Fibroblast of peridontal ligament (primary cell): ENCODE results near the gene CD44.

Experiments used
- DNase-seq: peaks from one replicate; pipeline ENCODE4 v3.0.0-alpha.2; 2010; ENCODE audit errors: extremely low read depth

The CD44 gene

DNA sequence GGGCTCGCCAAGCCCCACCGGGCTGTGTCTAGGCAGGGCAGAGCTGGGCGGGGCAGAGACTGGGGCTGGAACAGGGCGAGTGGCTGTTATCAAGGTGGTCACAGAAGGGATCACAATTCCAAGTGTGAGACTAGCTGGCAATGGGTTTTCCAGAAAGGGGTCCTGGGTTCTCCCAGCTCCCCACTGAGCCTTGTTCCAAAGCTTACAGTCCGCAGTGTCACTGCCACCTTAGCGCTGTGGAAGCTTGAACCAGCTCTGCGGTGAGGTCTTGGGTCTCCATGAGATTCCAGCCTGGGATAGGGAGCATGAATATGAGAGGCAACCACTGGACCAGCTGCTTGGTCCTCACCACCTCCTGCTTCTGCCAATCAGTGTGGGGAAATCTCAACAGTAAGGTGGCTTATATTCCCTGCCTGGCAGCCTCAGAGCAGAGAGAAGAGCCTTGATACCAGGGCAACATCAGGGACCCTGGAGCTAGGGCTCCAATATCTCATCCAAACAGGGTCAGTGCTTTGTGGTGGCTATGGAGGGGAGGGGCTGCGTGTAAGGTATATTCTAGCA, 831 bp downstream of the CD44 start:
- peak; percentile 48 for DNase-seq

DNA sequence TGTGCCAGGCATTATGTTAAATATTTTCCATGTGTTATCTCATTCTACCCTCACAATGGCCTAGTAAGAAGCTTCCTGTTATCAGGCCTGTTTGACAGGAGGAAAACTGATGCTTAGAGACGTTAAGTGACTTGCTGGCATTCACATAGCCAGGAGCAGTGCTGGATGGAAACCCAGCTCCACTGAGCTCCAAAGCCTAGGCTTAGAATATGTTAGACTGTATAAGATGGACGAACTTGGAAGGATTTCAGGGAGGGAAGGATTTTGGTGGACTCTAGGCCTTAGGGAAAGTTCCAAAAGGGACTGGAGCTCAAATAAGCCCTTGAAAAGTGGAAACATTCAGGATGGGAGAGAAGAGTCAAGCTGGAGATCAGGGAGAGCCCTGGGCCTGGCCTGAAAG, 2.1 kb downstream of the CD44 start:
- DNase-seq: peak; percentile 35

DNA sequence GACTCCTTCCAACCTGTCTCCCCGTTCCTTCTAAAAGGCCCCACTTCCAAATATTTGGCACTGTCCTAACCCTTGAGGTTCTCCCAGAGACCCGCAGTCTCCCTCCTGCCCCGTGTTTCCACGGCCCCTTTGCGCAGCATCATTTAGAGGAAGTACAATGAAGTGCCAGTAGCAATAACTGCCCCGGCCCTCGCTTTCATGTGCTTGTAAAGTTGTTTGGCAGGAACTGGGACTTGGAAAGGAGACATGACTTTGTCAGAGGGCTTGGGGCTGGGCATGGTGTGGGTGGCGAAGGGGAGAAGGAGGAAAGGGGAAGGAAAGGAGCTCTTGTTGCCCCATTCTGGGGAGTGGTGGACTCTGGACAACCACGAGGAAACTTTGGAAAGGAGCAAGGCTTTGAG, 2.6 kb downstream of the CD44 start:
- no peak for DNase-seq

DNA sequence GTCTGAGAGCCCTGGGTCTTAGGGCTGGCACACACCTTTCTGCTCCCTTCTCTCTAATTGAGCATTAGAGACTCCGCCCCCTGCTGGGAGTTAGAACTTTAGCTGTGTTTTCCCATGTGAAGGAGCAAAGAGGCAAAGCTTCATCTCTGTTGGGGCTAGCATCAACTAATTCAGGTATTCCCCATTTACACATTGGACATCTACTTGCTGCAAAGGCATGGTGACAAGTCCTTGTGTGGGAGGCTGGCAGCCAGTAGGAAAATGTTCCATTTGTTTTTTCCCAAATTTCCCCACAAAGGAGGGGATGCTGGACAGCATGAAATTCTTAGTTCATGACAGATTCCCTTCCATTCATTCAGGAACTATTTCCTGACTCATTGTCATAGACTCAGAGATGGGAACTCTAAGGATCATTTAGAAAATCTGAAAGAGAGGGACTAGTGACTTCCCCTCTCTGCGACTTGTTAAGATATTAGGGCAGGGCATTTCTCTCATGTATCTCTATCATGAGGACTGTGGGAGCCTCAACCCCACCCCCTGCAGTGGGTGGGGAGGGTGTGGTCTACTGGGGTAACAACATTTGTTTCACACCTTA, 3.6 kb downstream of the CD44 start:
- peak; percentile 64 for DNase-seq

DNA sequence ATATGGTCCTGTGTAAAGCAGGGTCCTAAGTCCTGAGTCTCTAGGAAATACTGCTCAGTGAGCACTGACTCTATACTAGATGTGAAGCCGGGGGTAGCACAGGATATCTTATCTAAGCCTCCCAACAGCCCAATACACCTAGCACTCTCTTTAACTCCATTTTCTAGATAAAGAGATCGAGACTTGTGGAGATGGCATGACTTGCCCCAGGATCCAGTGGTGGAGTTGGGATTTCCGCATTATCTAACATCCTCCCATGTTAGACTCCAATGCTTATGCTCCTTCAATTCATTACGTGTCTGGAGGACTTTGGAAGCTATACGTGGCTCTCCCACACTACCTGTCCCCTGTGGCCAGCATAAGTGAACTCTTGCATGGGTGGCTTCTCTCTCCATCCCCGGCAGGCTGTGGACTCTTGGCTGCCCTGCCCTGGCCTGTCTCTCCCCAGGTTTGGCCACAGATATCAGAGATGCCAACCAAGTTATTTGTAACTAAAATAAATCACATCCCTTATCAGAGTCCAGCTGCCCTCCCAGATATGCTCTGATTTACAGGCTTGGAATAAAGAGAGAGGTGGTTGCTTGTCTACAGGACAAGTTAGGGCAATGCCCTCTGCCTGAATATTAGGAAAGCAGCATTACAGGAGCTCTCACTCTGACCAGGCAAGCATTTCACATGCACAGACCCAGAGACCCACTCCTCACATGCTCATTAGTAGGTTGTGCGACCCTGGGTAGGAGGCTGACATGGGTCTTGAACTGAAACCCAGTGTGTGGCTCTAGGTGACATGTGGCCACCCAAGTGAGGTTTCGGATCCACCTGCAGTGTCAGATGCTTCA, 4.5 kb downstream of the CD44 start:
- DNase-seq: no peak

DNA sequence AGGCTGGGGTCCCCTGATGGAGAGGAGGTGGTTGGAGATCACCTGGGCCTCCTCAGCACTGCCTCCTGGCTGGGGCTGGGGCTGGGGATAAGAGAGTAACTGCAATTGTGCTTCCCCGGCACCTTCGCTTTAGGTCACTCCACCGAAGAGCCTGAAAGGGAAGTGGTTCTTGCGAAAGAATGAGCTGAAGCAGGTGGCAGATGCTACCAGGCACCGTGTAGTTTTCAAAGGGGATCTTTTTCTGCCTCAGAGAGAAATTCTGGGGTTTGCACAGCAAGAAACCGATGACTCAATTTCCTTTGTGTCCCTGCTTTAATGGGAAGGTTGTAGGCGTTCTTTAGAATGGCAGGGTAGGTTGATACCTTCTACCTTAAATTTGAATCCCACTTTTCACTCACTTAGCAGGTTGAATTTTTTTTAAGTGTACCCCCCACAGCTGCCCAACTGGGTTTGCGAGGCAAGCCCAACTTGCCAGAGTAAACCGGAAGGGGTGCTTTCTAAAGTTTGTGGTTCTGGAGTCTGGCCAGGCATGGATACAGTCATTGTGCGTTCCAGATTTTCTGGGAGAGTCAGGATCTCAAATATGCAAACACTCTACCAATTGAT, 5.3 kb downstream of the CD44 start:
- peak; percentile 92 for DNase-seq

DNA sequence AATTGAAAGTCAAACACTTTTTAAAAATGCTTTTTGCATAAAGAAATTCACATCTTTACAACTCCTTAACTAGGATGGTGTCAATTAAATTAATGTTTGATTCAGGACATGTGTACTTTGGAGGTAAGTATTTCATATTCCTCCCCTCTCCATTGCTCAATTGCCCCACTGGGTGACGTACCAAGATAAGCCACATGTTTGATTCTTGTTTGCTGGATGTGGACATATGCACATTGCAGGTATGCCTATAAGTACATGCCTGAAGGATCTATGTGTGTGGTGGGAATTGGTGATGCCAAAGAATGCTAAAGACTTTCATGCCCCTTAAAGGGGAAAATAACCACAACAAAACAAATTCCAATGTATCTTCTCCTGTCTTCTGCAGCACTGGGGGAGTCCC, 5.8 kb downstream of the CD44 start:
- peak; percentile 71 for DNase-seq

DNA sequence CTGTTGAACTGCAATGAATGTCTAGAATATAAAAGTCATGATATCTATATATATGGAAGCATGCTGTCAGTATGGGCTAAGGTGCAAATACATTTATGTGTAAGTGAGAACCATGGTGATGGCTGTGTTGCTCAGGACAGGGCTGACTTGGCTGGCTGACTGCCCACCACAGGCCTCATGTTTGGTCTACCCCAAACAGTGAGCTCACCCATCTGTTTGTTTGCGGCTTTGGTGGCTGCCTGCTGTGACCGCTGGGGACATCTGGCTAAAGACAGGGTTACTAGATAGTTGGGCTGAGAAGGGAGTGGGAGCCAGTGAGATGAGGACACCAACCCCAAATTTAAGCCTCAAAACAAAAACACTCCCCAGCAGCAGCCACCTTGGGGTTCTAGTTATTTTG, 6.3 kb downstream of the CD44 start:
- DNase-seq: peak; percentile 48

DNA sequence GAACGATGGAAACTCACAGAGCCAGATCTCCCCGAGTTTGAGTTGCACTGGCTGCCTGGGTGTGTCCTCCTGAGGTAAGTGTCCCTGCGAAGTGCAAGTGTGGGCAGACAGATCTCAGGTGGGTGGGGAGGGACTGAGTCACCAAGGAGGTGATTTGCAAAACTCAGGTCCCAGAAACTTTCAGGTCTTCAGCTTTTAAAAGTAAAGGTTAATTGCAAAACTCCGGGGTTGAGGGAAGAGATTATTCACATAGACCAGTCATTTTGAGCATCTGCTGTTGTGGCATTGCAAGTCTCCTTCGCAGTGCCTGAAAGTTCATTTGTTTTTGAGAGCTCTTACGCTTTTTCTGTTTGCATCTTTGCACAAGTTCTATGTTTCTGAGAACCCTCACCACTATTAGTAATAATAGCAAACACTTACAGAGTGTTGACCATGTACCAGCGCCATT, 7.1 kb downstream of the CD44 start:
- no peak for DNase-seq

DNA sequence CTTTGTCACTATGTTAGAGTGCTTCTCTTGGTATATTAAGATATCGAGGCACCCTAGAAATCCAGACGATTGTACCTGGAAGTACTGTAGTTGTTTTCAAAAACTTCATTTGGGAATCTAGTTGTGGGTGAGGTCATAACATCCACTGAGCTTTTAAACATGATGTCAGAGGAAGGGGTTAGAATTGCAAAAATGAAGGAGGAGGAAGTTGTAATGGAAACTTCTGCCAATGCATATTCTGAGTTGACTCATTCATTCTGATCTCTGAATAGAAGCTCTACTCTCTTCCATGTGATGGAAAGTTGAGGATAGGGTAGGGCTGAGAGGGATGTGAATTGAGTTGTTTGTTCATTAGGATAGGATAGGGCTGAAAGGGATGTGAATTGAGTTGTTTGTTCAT, 7.7 kb downstream of the CD44 start:
- no peak for DNase-seq

DNA sequence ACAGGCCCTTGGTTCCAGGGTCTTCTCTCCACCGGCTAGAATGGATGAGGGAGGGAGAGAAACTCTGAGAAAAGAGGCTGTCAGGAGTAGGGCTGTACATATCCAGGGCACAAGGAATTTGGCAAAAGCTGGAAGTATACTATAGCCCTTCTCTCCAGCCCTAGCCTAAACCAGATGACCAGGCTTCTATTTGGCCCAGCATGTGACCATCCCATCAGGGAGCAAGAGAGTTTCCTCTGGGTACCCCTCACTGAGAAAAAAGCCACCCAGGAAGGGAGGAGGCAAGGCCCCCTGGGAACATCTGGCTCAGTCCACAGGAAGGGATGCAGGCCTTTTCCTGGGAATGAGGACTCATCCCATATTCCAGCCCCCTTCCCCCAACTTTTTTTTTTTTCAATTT, 8.3 kb downstream of the CD44 start:
- no peak for DNase-seq

DNA sequence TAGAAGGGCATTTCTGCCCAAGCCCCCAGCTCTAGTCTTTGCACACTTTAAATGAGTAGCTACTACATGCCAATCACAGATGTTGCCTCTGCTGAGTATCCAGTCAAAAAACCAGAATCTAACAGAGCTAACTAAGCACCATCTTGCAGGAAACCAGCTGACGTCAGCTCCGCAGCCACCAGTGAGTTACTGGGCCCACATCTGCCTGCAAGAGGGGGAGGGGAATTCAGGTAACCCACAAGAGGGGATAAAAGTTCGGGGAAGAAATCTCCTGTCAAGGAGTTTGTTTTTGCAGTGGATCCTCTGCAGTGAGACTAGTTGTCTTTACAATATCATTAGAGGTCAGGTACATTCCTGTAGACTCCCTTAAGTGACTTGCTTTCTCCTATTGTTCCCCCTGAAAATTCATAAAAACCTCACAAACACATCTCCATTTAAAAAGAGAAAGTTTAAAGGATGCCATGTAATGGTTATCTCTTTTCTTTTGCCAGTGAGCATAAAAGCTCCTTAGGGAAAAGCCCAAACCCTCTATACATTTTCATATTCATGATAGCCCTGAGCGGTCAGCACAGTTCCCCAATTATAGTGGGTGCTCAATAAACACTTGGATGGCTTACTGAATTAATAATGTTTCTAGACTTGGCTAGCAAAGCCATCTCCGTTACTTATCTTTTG, 9.3 kb downstream of the CD44 start:
- DNase-seq: peak; percentile 1

DNA sequence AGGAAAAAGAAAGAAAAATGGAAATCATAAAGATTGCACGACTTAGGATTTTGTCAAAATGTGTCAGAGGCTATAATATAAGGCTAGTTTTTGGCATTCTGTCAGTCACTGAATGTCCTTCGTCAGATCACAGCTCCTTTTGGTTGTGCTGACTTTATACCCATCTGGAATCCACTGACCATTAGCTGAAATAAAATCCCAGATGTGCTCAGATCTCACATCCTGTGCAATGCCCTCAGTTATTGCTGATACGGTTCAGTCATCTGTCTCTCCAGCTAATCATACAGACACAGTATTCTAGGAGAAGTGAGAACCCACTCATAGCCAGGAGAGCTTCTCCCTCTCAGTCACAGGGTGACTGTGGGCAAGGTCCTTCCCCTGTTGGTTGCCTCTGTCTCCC, 11.5 kb downstream of the CD44 start:
- no peak for DNase-seq

DNA sequence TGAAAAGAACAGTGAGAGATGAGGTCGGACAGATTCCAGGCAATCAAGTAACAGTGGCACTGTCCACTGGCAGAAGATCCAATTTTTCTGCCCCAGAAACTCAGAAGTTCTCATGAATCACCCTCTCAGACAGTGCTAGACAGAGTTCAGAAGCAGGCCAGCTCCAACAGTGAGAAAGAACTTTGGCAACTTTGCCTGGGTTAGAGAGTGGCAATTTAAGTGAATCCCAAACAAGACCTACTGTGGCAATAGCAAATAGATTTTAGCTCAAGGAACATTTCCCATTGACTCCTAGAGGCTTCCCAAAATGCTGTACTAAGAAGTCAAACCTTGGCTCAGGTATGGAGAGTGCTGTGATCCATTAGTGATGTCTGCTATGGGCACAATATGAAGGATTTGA, 12.3 kb downstream of the CD44 start:
- DNase-seq: peak; percentile 61

DNA sequence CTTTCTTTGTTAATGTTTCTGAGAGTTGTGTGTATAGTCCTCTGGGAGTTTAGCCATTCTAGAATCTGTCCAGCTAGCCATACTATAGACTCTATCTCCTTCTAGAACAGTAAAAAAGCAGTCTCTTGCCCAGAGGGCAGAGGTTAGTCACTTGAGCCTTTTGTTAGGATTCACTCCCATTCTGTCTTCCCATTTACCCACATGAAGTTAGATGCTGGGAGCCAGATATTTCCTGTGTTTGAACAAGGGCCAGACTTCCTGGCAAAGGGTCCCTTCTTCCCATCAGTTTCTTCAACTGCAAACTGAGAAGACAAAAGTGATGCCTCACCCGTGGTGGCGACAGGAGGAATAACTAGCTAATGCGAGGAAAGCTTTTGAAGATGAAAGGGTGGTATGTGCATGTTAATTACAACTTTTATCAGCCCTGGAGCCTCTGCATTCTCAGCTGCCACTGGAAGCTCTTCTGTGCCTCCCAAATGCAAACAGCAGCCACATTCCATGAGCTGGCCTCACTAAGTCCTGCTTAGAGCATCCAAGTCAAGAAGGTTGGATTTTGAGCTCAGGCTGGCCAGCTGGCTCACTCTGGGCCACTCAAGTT, 12.8 kb downstream of the CD44 start:
- no peak for DNase-seq

DNA sequence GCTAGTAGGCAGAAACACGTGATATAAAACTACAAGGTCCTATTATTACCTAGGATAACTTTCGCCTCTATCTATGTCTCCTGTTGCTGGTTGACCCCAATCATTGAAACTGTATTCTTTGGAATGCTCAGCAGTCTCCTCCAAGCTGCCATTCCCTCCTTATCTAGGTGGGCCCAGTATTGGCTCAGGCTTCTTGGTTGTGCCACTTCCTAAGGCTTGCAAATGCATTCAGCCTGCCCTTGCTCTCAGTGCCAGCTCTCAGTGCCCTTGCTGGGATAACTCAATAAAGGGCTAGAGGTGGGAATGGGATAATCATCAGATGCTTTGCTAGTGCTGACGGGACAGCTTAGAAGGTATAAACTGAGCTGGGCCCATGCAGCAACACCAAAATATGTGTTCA, 13.6 kb downstream of the CD44 start:
- no peak for DNase-seq

DNA sequence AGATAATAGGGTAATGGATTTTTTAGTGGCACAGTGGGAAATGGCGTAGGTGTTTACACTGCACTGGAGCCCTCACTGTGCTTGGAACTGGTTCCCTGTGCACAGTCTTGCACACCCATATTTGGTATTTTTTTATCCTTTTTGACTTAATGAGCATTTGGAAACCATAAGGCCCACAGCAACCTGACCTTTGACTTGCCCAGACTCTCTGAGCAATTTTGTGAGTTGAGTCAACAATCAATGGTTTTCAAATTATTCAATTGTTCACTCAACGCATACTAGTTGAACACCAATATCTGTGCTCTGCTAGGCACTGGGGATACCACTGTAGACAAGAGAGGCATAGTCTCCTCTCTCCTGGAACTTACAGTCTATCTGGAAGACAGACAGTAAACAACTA, 14.3 kb downstream of the CD44 start:
- DNase-seq: no peak

DNA sequence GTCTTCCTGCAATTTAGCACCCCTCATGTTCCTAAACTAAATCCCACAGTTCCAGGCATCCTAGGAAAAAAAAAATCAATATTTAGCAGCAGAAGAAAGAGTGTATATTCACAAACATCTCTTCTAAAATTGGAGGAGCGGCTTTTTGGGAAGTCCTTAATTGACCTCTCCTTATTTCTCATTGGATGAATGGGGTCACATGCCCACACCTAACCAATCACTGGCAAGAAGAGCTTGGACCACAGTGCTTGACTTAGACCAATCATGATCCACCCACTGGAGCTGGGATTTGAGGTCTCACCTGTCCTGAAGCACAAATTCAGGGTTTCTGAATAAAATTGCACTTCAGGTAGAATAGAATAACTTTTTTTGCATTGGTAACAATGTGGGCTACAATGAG, 16.0 kb downstream of the CD44 start:
- no peak for DNase-seq

DNA sequence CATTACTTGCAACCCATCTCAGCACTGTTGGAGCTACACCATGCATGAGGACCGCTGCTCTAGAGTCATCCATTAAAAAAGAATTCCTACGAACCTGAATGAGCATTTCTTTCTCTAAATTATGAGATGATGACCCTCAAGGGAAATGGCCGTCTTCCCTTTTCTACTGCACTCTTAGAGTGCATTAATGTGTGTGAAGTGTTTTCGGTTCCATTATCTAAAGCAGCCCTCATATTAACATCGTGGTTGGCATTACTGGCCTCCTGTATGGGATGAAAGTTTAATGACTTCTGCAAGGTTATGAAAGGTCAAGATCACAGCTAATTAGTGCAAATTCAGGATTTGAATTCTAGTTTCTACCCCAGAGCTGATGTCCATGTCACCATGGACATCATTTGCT, 16.7 kb downstream of the CD44 start:
- DNase-seq: no peak

DNA sequence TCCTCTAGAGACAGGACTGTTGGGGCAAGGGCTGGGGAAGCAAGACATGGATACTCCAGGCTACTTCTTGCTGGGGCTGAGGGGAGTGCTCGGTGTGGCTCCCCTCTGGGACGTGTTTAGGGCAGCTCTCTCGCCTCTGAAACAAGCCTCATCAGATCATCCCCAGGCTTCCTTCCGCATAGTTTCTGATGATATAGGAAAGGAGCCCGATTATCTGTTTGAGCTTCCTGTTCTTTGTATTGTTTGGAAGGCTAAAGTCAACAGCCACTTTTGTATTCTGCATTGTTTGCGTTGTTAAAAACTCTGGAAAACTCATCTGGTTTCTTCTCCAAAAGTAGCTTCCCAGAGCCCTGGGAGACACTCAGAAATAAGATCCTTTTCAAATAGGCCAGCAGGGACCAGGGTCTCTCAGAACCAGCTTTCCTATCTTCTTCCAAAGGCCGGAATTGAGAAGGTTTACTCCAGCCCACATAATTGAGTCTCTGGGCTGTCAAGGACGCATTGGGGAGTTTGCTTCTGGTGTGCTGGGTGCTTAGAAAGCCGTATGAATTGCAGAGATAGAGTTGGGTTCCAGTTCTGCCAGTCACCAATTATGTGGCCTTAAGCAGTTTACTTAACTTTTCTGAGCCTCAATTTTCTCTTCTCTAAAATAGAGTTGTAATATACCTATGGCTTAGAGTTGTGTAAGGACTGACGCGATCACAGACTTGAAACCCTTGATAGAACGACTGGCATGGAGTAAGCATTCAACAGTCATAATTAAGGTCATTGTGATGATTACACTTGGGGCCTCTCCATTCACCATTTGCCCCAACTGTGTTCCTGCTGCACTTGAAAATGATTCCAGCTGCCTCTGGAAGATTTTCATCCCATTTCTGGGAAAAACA, 19.1 kb downstream of the CD44 start:
- no peak for DNase-seq
